Keratinocyte (primary cell): ENCODE measurements around the gene CCDC192. TPM values are rescaled to one million over a fixed set of nuclear protein-coding genes. Genes with fewer than 3 reads are reported as not detected.
"Not testable (repeated sequence)": the region's sequence is repeated elsewhere in the genome, so short reads cannot be mapped to it uniquely, and the experiment has no call there.

ENCODE experiments used
- DNase-seq: peaks from one replicate; pipeline ENCODE4 v3.0.0-alpha.2; 2011; ENCODE audit warnings: low read depth, missing footprints, low spot score
- FAIRE-seq: peaks from 2 replicates; lab custom pipeline; 2011; peaks lifted over from hg19 to GRCh38; lab: Jason Lieb, UNC
- H2AFZ ChIP-seq: 2 replicates; pipeline ENCODE4 v1.6.0; 2012; ENCODE audit warnings: low read length, control low read depth, inconsistent platforms; ENCODE audit not compliant: control insufficient read depth
- H3K27ac ChIP-seq: 2 replicates; pipeline ENCODE4 v1.5.1; 2011; ENCODE audit warnings: low read length; ENCODE audit not compliant: control insufficient read depth, insufficient read depth
- H3K27me3 ChIP-seq: 3 replicates; pipeline ENCODE4 v1.6.0; 2011; ENCODE audit warnings: low read length; ENCODE audit not compliant: control insufficient read depth, insufficient read depth; ENCODE audit errors: extremely low read depth
- H3K36me3 ChIP-seq, 2 experiments: 2 replicates in 1 of 2; 3 replicates in 1 of 2; pipeline ENCODE4 v1.5.1; 2011; ENCODE audit warnings: low read length in 2 of 2, mild to moderate bottlenecking in 1 of 2; ENCODE audit not compliant: control insufficient read depth in 2 of 2, insufficient read depth in 2 of 2; ENCODE audit errors: extremely low read depth in 1 of 2
- H3K4me1 ChIP-seq: 3 replicates; pipeline ENCODE4 v1.5.1; 2011; ENCODE audit warnings: low read length; ENCODE audit not compliant: control insufficient read depth, insufficient read depth; ENCODE audit errors: extremely low read depth
- H3K4me2 ChIP-seq: 3 replicates; pipeline ENCODE4 v1.6.0; 2011; ENCODE audit warnings: low read depth, low read length; ENCODE audit not compliant: control insufficient read depth, insufficient read depth; ENCODE audit errors: extremely low read depth
- H3K4me3 ChIP-seq, 3 experiments: fragments of 200-600 bp in 1 of 3; sonication (generic) in 1 of 3; 2 replicates in 2 of 3; 3 replicates in 1 of 3; pipeline ENCODE4 v1.5.1; 2011 to 2016; ENCODE audit warnings: low read length in 3 of 3, mild to moderate bottlenecking in 3 of 3, control low read depth in 2 of 3, inconsistent platforms in 1 of 3, low read depth in 1 of 3, mixed read lengths in 1 of 3, mixed run types in 1 of 3, moderate library complexity in 1 of 3; ENCODE audit not compliant: control insufficient read depth in 2 of 3, insufficient read depth in 2 of 3; ENCODE audit errors: extremely low read depth in 1 of 3
- H3K79me2 ChIP-seq: 2 replicates; pipeline ENCODE4 v1.6.0; 2012; ENCODE audit warnings: low read length; ENCODE audit not compliant: control insufficient read depth, insufficient read depth
- H3K9ac ChIP-seq: 3 replicates; pipeline ENCODE4 v1.6.0; 2011; ENCODE audit warnings: low read length; ENCODE audit not compliant: control insufficient read depth, insufficient read depth; ENCODE audit errors: extremely low read depth
- H3K9me1 ChIP-seq: 3 replicates; pipeline ENCODE4 v1.6.0; 2011; ENCODE audit warnings: low read length; ENCODE audit not compliant: control insufficient read depth, insufficient read depth; ENCODE audit errors: extremely low read depth
- H3K9me3 ChIP-seq: 2 replicates; pipeline ENCODE4 v1.5.1; 2012; ENCODE audit warnings: low read depth, low read length; ENCODE audit not compliant: control insufficient read depth
- H4K20me1 ChIP-seq: 3 replicates; pipeline ENCODE4 v1.6.0; 2011; ENCODE audit warnings: low read length; ENCODE audit not compliant: control insufficient read depth, insufficient read depth; ENCODE audit errors: extremely low read depth
- EZH2 ChIP-seq: IDR thresholded peaks from one replicate; pipeline ENCODE4 v1.6.1; 2012; ENCODE audit warnings: inconsistent platforms, mild to moderate bottlenecking, low read length, moderate library complexity
- dilution Hi-C: fragments of 300-500 bp; cut with MboI; formaldehyde crosslinking; loops from one replicate; pipeline ENCODE4 v1.7.0; 2020; ENCODE audit warnings: low sequenced_read_pairs; ENCODE audit not compliant: extremely low pct_ligation_motif_present
- polyA plus RNA-seq, 5 experiments: library from polyadenylated mRNA; depleted of rRNA in 3 of 5; stranded (reverse) in 3 of 5; stranded (forward) in 1 of 5; unstranded in 1 of 5; fragments of >200 nt; gene quantifications; 1 replicate in 1 of 5; 2 replicates in 3 of 5; 3 replicates in 1 of 5; pipeline versions ENCODE4 v1.2.1 to v1.2.3, GENCODE V29; 2011 to 2012; ENCODE audit warnings: missing spikeins in 2 of 5, low read depth in 1 of 5, low replicate concordance in 1 of 5
- TF ChIP-seq, protein P1 (sequence below), 3 experiments: IDR thresholded peaks in 1 of 3; conservative IDR thresholded peaks in 1 of 3; optimal IDR thresholded peaks in 1 of 3; 2 replicates in 2 of 3; 3 replicates in 1 of 3; pipeline versions ENCODE3 to v1.5.1; 2011; ENCODE audit warnings: low read length in 3 of 3, mild to moderate bottlenecking in 3 of 3, moderate library complexity in 2 of 3, control low read depth in 1 of 3, inconsistent platforms in 1 of 3; ENCODE audit not compliant: insufficient read depth in 2 of 3; ENCODE audit errors: extremely low read depth in 1 of 3

The CCDC192 gene
- polyA plus RNA-seq, 1 donor (not counting 4 experiments of a cell fraction or from before 2014, with no cell fraction given), result not detected

DNA sequence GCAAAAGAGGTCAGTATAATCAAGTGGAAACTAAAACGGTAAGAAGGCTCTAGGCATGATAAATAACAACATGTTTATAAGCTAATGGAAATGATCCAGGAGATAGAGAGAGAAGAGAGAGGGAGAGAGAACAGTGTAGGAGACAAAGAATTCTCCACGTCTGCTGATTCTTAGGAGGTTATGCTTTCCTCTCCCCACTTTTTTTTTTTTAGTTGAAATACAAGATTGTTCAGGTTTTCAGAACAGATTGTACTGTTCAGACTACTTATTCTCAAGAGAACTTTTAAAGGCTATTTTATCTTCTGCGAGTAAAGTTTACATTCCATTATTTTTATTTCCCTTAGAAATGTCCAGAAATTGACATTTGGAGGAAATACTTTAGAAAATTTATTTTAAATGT is 4.0 kb downstream of the CCDC192 start:
- no peak overlapping the region for H3K4me2 ChIP-seq
- DNase-seq (no peak), FAIRE-seq (no peak)
- TF ChIP-seq, protein P1, sequence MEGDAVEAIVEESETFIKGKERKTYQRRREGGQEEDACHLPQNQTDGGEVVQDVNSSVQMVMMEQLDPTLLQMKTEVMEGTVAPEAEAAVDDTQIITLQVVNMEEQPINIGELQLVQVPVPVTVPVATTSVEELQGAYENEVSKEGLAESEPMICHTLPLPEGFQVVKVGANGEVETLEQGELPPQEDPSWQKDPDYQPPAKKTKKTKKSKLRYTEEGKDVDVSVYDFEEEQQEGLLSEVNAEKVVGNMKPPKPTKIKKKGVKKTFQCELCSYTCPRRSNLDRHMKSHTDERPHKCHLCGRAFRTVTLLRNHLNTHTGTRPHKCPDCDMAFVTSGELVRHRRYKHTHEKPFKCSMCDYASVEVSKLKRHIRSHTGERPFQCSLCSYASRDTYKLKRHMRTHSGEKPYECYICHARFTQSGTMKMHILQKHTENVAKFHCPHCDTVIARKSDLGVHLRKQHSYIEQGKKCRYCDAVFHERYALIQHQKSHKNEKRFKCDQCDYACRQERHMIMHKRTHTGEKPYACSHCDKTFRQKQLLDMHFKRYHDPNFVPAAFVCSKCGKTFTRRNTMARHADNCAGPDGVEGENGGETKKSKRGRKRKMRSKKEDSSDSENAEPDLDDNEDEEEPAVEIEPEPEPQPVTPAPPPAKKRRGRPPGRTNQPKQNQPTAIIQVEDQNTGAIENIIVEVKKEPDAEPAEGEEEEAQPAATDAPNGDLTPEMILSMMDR (optimal IDR thresholded peaks at IDR 0.05 in 1 of 3, IDR thresholded peaks at IDR 0.05 in 1 of 3, conservative IDR thresholded peaks at IDR 0.05 in 1 of 3; ENCODE audit: extremely low read depth in 1 of 3, insufficient read depth in 2 of 3, low read length in 3 of 3), result no peak
- TF ChIP-seq EZH2, result no peak
- no peak overlapping the region for H3K27ac ChIP-seq
- no peaks in the 10 kb centered on the region for H3K36me3 ChIP-seq
- H3K9ac ChIP-seq, result no peak overlapping the region
- dilution Hi-C loops, result no loop called here
- H4K20me1 ChIP-seq, result no peaks in the 10 kb centered on the region
- H3K79me2 ChIP-seq, result no peaks in the 10 kb centered on the region
- no peaks in the 10 kb centered on the region for H3K9me3 ChIP-seq
- H2AFZ ChIP-seq, result no peak overlapping the region
- no peaks in the 10 kb centered on the region for H3K9me1 ChIP-seq
- H3K27me3 ChIP-seq, result peaks cover 10% of the 10 kb centered on the region
- no peak overlapping the region for H3K4me3 ChIP-seq
- no peaks in the 10 kb centered on the region for H3K4me1 ChIP-seq

DNA sequence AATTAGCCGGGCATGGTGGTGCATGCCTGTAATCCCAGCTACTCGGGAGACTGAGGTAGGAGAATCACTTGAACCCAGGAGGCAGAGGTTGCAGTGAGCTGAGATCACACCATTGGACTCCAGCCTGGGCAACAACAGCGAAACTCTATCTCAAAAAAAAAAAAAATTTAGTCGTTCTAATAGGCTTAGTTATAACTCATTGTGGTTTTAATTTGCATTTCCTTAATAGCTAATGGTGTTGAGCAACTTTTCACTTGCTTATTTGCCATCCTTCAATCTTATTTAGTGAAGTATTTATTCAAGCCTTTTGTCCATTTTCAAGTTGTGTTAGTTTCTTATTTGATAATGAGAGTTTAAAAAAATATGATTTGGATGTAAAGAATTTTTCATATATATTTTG is 9.9 kb downstream of the CCDC192 start:
- H3K4me2 ChIP-seq, H3K9me1 ChIP-seq, H3K9ac ChIP-seq, H4K20me1 ChIP-seq, DNase-seq, FAIRE-seq, dilution Hi-C loops, H3K27ac ChIP-seq, H3K4me1 ChIP-seq, H2AFZ ChIP-seq, H3K79me2 ChIP-seq, H3K36me3 ChIP-seq, H3K27me3 ChIP-seq, H3K4me3 ChIP-seq, H3K9me3 ChIP-seq: not testable (repeated sequence)

DNA sequence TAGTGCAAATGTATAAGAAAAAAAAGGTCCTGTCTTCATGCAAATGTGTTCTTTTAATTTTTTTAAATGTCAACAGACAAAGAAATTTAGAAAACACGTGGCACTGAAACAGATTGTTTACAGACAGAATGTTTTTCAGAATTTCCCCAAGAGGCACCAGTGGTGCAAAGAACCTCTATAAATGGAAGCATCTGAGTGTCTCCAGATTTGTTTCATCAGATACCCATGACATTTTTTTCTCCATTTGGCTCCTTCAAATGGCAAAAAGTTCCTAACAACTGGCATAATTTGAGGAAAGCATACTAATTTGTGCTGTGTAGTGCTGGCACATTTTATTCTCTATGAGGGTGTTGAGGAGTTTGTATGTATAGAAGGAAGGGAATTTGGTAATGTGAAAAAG is 15.0 kb downstream of the CCDC192 start:
- dilution Hi-C loops, result no loop called here
- H2AFZ ChIP-seq, result no peak overlapping the region

More for the DNA sequence above, 15.0 kb downstream of the CCDC192 start:
- H3K4me3 ChIP-seq, result no peak overlapping the region
- H3K9me1 ChIP-seq, result no peaks in the 10 kb centered on the region
- FAIRE-seq, result no peak
- H4K20me1 ChIP-seq, result no peaks in the 10 kb centered on the region
- no peak overlapping the region for H3K4me2 ChIP-seq
- DNase-seq, result no peak
- H3K9ac ChIP-seq, result no peak overlapping the region
- no peaks in the 10 kb centered on the region for H3K4me1 ChIP-seq
- no peak for TF ChIP-seq EZH2
- TF ChIP-seq, protein P1 (optimal IDR thresholded peaks at IDR 0.05 in 1 of 3, IDR thresholded peaks at IDR 0.05 in 1 of 3, conservative IDR thresholded peaks at IDR 0.05 in 1 of 3; ENCODE audit: extremely low read depth in 1 of 3, insufficient read depth in 2 of 3, low read length in 3 of 3), result no peak
- H3K27ac ChIP-seq, result no peak overlapping the region
- no peaks in the 10 kb centered on the region for H3K36me3 ChIP-seq
- H3K79me2 ChIP-seq, result no peaks in the 10 kb centered on the region
- H3K9me3 ChIP-seq, result no peaks in the 10 kb centered on the region
- no peaks in the 10 kb centered on the region for H3K27me3 ChIP-seq
